Keratinocyte (primary cell): ENCODE data around the gene CREB3L1. TPM values are rescaled to one million over a fixed set of nuclear protein-coding genes. Genes with fewer than 3 reads are reported as not detected.

Source experiments
- DNase-seq: peaks from one replicate; pipeline ENCODE4 v3.0.0-alpha.2; 2011; ENCODE audit warnings: low read depth, missing footprints, low spot score
- FAIRE-seq: peaks from 2 replicates; lab custom pipeline; 2011; peaks lifted over from hg19 to GRCh38; lab: Jason Lieb, UNC
- H2AFZ ChIP-seq: 2 replicates; pipeline ENCODE4 v1.6.0; 2012; ENCODE audit warnings: low read length, control low read depth, inconsistent platforms; ENCODE audit not compliant: control insufficient read depth
- H3K27ac ChIP-seq: 2 replicates; pipeline ENCODE4 v1.5.1; 2011; ENCODE audit warnings: low read length; ENCODE audit not compliant: control insufficient read depth, insufficient read depth
- H3K27me3 ChIP-seq: 3 replicates; pipeline ENCODE4 v1.6.0; 2011; ENCODE audit warnings: low read length; ENCODE audit not compliant: control insufficient read depth, insufficient read depth; ENCODE audit errors: extremely low read depth
- H3K36me3 ChIP-seq, 2 experiments: 2 replicates in 1 of 2; 3 replicates in 1 of 2; pipeline ENCODE4 v1.5.1; 2011; ENCODE audit warnings: low read length in 2 of 2, mild to moderate bottlenecking in 1 of 2; ENCODE audit not compliant: control insufficient read depth in 2 of 2, insufficient read depth in 2 of 2; ENCODE audit errors: extremely low read depth in 1 of 2
- H3K4me1 ChIP-seq: 3 replicates; pipeline ENCODE4 v1.5.1; 2011; ENCODE audit warnings: low read length; ENCODE audit not compliant: control insufficient read depth, insufficient read depth; ENCODE audit errors: extremely low read depth
- H3K4me2 ChIP-seq: 3 replicates; pipeline ENCODE4 v1.6.0; 2011; ENCODE audit warnings: low read depth, low read length; ENCODE audit not compliant: control insufficient read depth, insufficient read depth; ENCODE audit errors: extremely low read depth
- H3K4me3 ChIP-seq, 3 experiments: fragments of 200-600 bp in 1 of 3; sonication (generic) in 1 of 3; 2 replicates in 2 of 3; 3 replicates in 1 of 3; pipeline ENCODE4 v1.5.1; 2011 to 2016; ENCODE audit warnings: low read length in 3 of 3, mild to moderate bottlenecking in 3 of 3, control low read depth in 2 of 3, inconsistent platforms in 1 of 3, low read depth in 1 of 3, mixed read lengths in 1 of 3, mixed run types in 1 of 3, moderate library complexity in 1 of 3; ENCODE audit not compliant: control insufficient read depth in 2 of 3, insufficient read depth in 2 of 3; ENCODE audit errors: extremely low read depth in 1 of 3
- H3K79me2 ChIP-seq: 2 replicates; pipeline ENCODE4 v1.6.0; 2012; ENCODE audit warnings: low read length; ENCODE audit not compliant: control insufficient read depth, insufficient read depth
- H3K9ac ChIP-seq: 3 replicates; pipeline ENCODE4 v1.6.0; 2011; ENCODE audit warnings: low read length; ENCODE audit not compliant: control insufficient read depth, insufficient read depth; ENCODE audit errors: extremely low read depth
- H3K9me1 ChIP-seq: 3 replicates; pipeline ENCODE4 v1.6.0; 2011; ENCODE audit warnings: low read length; ENCODE audit not compliant: control insufficient read depth, insufficient read depth; ENCODE audit errors: extremely low read depth
- H3K9me3 ChIP-seq: 2 replicates; pipeline ENCODE4 v1.5.1; 2012; ENCODE audit warnings: low read depth, low read length; ENCODE audit not compliant: control insufficient read depth
- H4K20me1 ChIP-seq: 3 replicates; pipeline ENCODE4 v1.6.0; 2011; ENCODE audit warnings: low read length; ENCODE audit not compliant: control insufficient read depth, insufficient read depth; ENCODE audit errors: extremely low read depth
- CTCF ChIP-seq, 3 experiments: IDR thresholded peaks in 1 of 3; conservative IDR thresholded peaks in 1 of 3; optimal IDR thresholded peaks in 1 of 3; 2 replicates in 2 of 3; 3 replicates in 1 of 3; pipeline versions ENCODE3 to v1.5.1; 2011; ENCODE audit warnings: low read length in 3 of 3, mild to moderate bottlenecking in 3 of 3, moderate library complexity in 2 of 3, control low read depth in 1 of 3, inconsistent platforms in 1 of 3; ENCODE audit not compliant: insufficient read depth in 2 of 3; ENCODE audit errors: extremely low read depth in 1 of 3
- EZH2 ChIP-seq: IDR thresholded peaks from one replicate; pipeline ENCODE4 v1.6.1; 2012; ENCODE audit warnings: inconsistent platforms, mild to moderate bottlenecking, low read length, moderate library complexity
- dilution Hi-C: fragments of 300-500 bp; cut with MboI; formaldehyde crosslinking; loops from one replicate; pipeline ENCODE4 v1.7.0; 2020; ENCODE audit warnings: low sequenced_read_pairs; ENCODE audit not compliant: extremely low pct_ligation_motif_present
- polyA plus RNA-seq, 5 experiments: library from polyadenylated mRNA; depleted of rRNA in 3 of 5; stranded (reverse) in 3 of 5; stranded (forward) in 1 of 5; unstranded in 1 of 5; fragments of >200 nt; gene quantifications; 1 replicate in 1 of 5; 2 replicates in 3 of 5; 3 replicates in 1 of 5; pipeline versions ENCODE4 v1.2.1 to v1.2.3, GENCODE V29; 2011 to 2012; ENCODE audit warnings: missing spikeins in 2 of 5, low read depth in 1 of 5, low replicate concordance in 1 of 5

The CREB3L1 gene
- polyA plus RNA-seq, 1 donor (not counting 4 experiments of a cell fraction or from before 2014, with no cell fraction given) = not detected

- Histone ChIP-seq H3K79me2 (no peaks in the 10 kb centered on the region), H3K4me3 (no peak overlapping the region), H3K27me3 (no peaks in the 10 kb centered on the region), H2AFZ (no peak overlapping the region), H3K36me3 (no peaks in the 10 kb centered on the region), H3K9ac (no peak overlapping the region), H3K4me2 (no peak overlapping the region), H3K9me3 (no peaks in the 10 kb centered on the region), H3K9me1 (no peaks in the 10 kb centered on the region), H4K20me1 (no peaks in the 10 kb centered on the region), H3K27ac (no peak overlapping the region), H3K4me1 (peaks cover 16% of the 10 kb centered on the region)
- TF ChIP-seq EZH2 (no peak), CTCF (optimal IDR thresholded peaks at IDR 0.05 in 1 of 3, IDR thresholded peaks at IDR 0.05 in 1 of 3, conservative IDR thresholded peaks at IDR 0.05 in 1 of 3; ENCODE audit: extremely low read depth in 1 of 3, insufficient read depth in 2 of 3, low read length in 3 of 3) (no peak)
- dilution Hi-C loops = no loop called here
- FAIRE-seq (no peak), DNase-seq (no peak)
Measured at GRCh38 chr11:46234311-46234710, 43.2 kb upstream of the CREB3L1 start.

- no peak overlapping the region for H3K27ac ChIP-seq
- DNase-seq (no peak), FAIRE-seq (no peak)
- no peaks in the 10 kb centered on the region for H3K9me3 ChIP-seq
- H3K9me1 ChIP-seq = no peaks in the 10 kb centered on the region
- no peak overlapping the region for H3K9ac ChIP-seq
- no peaks in the 10 kb centered on the region for H3K36me3 ChIP-seq
- H4K20me1 ChIP-seq = no peaks in the 10 kb centered on the region
- peaks cover 30% of the 10 kb centered on the region for H3K4me1 ChIP-seq
- dilution Hi-C loops = no loop called here
- no peaks in the 10 kb centered on the region for H3K79me2 ChIP-seq
- no peaks in the 10 kb centered on the region for H3K27me3 ChIP-seq
- no peak overlapping the region for H3K4me3 ChIP-seq
- no peak overlapping the region for H2AFZ ChIP-seq
- H3K4me2 ChIP-seq = no peak overlapping the region
- no peak for TF ChIP-seq CTCF (optimal IDR thresholded peaks at IDR 0.05 in 1 of 3, IDR thresholded peaks at IDR 0.05 in 1 of 3, conservative IDR thresholded peaks at IDR 0.05 in 1 of 3; ENCODE audit: extremely low read depth in 1 of 3, insufficient read depth in 2 of 3, low read length in 3 of 3)
- no peak for TF ChIP-seq EZH2
Measured at GRCh38 chr11:46235777-46236688, 41.4 kb upstream of the CREB3L1 start.
